HepG2 (cell line): ENCODE measurements around the gene RASSF4. TPM values are rescaled to one million over a fixed set of nuclear protein-coding genes. Genes with fewer than 3 reads are reported as not detected.

Experiments
- ARNT ChIP-seq: fragments of 450-650 bp; IDR thresholded peaks from 2 replicates; pipeline ENCODE4 v1.6.1; 2017
- FOSL2 ChIP-seq: sonication (generic); formaldehyde crosslinking; IDR thresholded peaks from 2 replicates; pipeline ENCODE4 v1.4.0; 2020; ENCODE audit warnings: missing genetic modification reagents
- HNRNPLL ChIP-seq: fragments of 200-400 bp; formaldehyde crosslinking; IDR thresholded peaks from 2 replicates; pipeline ENCODE4 v1.6.1; 2017; ENCODE audit warnings: mild to moderate bottlenecking, low read depth, low read length; ENCODE audit not compliant: poor library complexity, severe bottlenecking
- PTBP1 ChIP-seq: fragments of 200-400 bp; formaldehyde crosslinking; IDR thresholded peaks from 2 replicates; pipeline ENCODE4 v1.6.1; 2018; ENCODE audit warnings: low read length, low read depth; ENCODE audit not compliant: poor library complexity, severe bottlenecking
- SIX4 ChIP-seq: sonication (generic); formaldehyde crosslinking; IDR thresholded peaks from 2 replicates; pipeline ENCODE4 v1.4.0; 2020; ENCODE audit warnings: missing genetic modification reagents
- TCF7L2 ChIP-seq: IDR thresholded peaks from 2 replicates; pipeline ENCODE4 v1.6.1; 2011; ENCODE audit warnings: mild to moderate bottlenecking, low read depth, low read length, moderate library complexity
- ZNF484 ChIP-seq: sonication (generic); formaldehyde crosslinking; IDR thresholded peaks from 2 replicates; pipeline ENCODE4 v1.5.1; 2020; ENCODE audit warnings: mild to moderate bottlenecking, low read depth, missing genetic modification reagents, borderline replicate concordance
- ZNF615 ChIP-seq: sonication (generic); formaldehyde crosslinking; IDR thresholded peaks from 2 replicates; pipeline ENCODE4 v1.5.0; 2020; ENCODE audit warnings: mild to moderate bottlenecking, missing genetic modification reagents, borderline replicate concordance
- ZNF616 ChIP-seq: sonication (generic); formaldehyde crosslinking; IDR thresholded peaks from 2 replicates; pipeline ENCODE4 v1.5.0; 2020; ENCODE audit warnings: low read depth, mild to moderate bottlenecking, missing genetic modification reagents
- polyA plus RNA-seq, 8 experiments: library from polyadenylated mRNA; depleted of rRNA in 3 of 8; stranded (reverse) in 7 of 8; unstranded in 1 of 8; fragments of >200 nt; fragmentation: Illumina TruSeq in 4 of 8; extraction: Trizol in 4 of 8; gene quantifications; 2 replicates each; pipeline versions ENCODE4 v1.2.1 to v1.2.3, GENCODE V29; 2011 to 2016; ENCODE audit warnings: low read depth in 4 of 8, missing spikeins in 1 of 8, mixed read lengths in 1 of 8; ENCODE audit not compliant: insufficient read depth in 1 of 8
- total RNA-seq, 5 experiments: library from RNA; depleted of rRNA; stranded (reverse); fragments of >200 nt; fragmentation: Illumina TruSeq; extraction: Trizol; gene quantifications; 2 replicates each; pipeline ENCODE4 v1.2.3, GENCODE V29; 2016; ENCODE audit warnings: low read depth in 1 of 5
- TF ChIP-seq, protein P1 (sequence below): IDR thresholded peaks from 2 replicates; pipeline ENCODE4 v1.6.1; 2016; ENCODE audit warnings: low read depth, missing genetic modification reagents, missing compliant biosample characterization
- TF ChIP-seq, protein P2 (sequence below): sonication (generic); formaldehyde crosslinking; conservative IDR thresholded peaks from 2 replicates; pipeline ENCODE4 v1.4.0; 2020; ENCODE audit warnings: missing genetic modification reagents
- TF ChIP-seq, protein P3 (sequence below): sonication (generic); formaldehyde crosslinking; IDR thresholded peaks from 2 replicates; pipeline ENCODE4 v1.4.0; 2020; ENCODE audit warnings: low read depth, mild to moderate bottlenecking, missing genetic modification reagents
- TF ChIP-seq, protein P4 (sequence below): sonication (generic); formaldehyde crosslinking; IDR thresholded peaks from 2 replicates; pipeline ENCODE4 v1.9.0; 2021; ENCODE audit warnings: mild to moderate bottlenecking, missing genetic modification reagents

Gene RASSF4
- total and polyA plus RNA-seq, 2 of the 13 experiments (the other 11 are each of a cell fraction or from before 2014, with no cell fraction given) = 34.0 to 51.7 TPM

DNA sequence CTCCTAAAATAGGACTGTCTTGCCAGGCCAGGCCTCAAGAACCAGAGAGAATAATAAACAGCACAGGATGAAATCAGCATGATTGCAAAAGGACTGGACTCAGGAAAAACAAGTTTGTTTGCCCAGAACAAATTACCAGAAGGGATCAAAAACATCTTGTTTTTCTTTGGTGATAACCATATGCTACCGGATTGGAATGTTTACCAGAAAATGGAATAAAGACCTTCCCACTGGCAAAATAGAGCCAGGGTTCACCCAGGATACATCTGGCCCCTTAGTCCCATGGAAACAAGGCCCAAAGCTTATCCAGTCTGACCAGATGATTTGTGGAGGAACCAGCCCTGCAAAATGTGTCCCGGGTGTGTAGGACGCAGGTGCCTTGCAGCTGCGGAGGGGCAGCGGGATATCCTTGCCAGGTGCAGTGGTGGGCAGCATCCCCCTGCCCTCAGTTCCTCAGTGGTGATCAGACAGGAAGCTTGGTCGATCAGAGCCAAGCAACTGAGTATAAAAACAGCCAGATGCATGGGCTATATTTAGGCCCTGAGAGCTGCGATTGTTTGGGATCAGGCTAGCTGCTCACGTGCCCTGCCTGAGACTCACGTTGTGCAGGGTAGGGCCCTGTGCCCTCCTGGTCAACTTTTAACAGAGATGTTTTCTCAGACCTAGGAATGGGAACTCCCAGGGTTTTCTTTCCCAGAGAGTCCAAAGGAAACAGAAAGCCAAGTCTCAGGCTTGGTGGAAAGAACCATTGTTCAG, 36.5 kb downstream of the RASSF4 start (continued):
- TF ChIP-seq, protein P1, sequence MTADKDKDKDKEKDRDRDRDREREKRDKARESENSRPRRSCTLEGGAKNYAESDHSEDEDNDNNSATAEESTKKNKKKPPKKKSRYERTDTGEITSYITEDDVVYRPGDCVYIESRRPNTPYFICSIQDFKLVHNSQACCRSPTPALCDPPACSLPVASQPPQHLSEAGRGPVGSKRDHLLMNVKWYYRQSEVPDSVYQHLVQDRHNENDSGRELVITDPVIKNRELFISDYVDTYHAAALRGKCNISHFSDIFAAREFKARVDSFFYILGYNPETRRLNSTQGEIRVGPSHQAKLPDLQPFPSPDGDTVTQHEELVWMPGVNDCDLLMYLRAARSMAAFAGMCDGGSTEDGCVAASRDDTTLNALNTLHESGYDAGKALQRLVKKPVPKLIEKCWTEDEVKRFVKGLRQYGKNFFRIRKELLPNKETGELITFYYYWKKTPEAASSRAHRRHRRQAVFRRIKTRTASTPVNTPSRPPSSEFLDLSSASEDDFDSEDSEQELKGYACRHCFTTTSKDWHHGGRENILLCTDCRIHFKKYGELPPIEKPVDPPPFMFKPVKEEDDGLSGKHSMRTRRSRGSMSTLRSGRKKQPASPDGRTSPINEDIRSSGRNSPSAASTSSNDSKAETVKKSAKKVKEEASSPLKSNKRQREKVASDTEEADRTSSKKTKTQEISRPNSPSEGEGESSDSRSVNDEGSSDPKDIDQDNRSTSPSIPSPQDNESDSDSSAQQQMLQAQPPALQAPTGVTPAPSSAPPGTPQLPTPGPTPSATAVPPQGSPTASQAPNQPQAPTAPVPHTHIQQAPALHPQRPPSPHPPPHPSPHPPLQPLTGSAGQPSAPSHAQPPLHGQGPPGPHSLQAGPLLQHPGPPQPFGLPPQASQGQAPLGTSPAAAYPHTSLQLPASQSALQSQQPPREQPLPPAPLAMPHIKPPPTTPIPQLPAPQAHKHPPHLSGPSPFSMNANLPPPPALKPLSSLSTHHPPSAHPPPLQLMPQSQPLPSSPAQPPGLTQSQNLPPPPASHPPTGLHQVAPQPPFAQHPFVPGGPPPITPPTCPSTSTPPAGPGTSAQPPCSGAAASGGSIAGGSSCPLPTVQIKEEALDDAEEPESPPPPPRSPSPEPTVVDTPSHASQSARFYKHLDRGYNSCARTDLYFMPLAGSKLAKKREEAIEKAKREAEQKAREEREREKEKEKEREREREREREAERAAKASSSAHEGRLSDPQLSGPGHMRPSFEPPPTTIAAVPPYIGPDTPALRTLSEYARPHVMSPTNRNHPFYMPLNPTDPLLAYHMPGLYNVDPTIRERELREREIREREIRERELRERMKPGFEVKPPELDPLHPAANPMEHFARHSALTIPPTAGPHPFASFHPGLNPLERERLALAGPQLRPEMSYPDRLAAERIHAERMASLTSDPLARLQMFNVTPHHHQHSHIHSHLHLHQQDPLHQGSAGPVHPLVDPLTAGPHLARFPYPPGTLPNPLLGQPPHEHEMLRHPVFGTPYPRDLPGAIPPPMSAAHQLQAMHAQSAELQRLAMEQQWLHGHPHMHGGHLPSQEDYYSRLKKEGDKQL (CRISPR knock-in tag) = peak; percentile 71
- TF ChIP-seq SIX4 (CRISPR knock-in tag) (peak; percentile 69; the same call in 1 of the 2 replicates), HNRNPLL (no peak), FOSL2 (CRISPR knock-in tag) (peak; percentile 70), TCF7L2 (peak; percentile 44; the same call in 1 of the 2 replicates), ZNF484 (CRISPR knock-in tag) (no peak), ARNT (no peak), ZNF615 (CRISPR knock-in tag) (no peak; the same call in 1 of the 2 replicates), ZNF616 (CRISPR knock-in tag) (no peak), PTBP1 (no peak)
- TF ChIP-seq, protein P2, sequence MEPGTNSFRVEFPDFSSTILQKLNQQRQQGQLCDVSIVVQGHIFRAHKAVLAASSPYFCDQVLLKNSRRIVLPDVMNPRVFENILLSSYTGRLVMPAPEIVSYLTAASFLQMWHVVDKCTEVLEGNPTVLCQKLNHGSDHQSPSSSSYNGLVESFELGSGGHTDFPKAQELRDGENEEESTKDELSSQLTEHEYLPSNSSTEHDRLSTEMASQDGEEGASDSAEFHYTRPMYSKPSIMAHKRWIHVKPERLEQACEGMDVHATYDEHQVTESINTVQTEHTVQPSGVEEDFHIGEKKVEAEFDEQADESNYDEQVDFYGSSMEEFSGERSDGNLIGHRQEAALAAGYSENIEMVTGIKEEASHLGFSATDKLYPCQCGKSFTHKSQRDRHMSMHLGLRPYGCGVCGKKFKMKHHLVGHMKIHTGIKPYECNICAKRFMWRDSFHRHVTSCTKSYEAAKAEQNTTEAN (CRISPR knock-in tag) = 0 out of 2 replicates have a peak, but pooled peaks have one; percentile 42
- TF ChIP-seq, protein P3, sequence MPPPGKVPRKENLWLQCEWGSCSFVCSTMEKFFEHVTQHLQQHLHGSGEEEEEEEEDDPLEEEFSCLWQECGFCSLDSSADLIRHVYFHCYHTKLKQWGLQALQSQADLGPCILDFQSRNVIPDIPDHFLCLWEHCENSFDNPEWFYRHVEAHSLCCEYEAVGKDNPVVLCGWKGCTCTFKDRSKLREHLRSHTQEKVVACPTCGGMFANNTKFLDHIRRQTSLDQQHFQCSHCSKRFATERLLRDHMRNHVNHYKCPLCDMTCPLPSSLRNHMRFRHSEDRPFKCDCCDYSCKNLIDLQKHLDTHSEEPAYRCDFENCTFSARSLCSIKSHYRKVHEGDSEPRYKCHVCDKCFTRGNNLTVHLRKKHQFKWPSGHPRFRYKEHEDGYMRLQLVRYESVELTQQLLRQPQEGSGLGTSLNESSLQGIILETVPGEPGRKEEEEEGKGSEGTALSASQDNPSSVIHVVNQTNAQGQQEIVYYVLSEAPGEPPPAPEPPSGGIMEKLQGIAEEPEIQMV (CRISPR knock-in tag) = no peak
- TF ChIP-seq, protein P4, sequence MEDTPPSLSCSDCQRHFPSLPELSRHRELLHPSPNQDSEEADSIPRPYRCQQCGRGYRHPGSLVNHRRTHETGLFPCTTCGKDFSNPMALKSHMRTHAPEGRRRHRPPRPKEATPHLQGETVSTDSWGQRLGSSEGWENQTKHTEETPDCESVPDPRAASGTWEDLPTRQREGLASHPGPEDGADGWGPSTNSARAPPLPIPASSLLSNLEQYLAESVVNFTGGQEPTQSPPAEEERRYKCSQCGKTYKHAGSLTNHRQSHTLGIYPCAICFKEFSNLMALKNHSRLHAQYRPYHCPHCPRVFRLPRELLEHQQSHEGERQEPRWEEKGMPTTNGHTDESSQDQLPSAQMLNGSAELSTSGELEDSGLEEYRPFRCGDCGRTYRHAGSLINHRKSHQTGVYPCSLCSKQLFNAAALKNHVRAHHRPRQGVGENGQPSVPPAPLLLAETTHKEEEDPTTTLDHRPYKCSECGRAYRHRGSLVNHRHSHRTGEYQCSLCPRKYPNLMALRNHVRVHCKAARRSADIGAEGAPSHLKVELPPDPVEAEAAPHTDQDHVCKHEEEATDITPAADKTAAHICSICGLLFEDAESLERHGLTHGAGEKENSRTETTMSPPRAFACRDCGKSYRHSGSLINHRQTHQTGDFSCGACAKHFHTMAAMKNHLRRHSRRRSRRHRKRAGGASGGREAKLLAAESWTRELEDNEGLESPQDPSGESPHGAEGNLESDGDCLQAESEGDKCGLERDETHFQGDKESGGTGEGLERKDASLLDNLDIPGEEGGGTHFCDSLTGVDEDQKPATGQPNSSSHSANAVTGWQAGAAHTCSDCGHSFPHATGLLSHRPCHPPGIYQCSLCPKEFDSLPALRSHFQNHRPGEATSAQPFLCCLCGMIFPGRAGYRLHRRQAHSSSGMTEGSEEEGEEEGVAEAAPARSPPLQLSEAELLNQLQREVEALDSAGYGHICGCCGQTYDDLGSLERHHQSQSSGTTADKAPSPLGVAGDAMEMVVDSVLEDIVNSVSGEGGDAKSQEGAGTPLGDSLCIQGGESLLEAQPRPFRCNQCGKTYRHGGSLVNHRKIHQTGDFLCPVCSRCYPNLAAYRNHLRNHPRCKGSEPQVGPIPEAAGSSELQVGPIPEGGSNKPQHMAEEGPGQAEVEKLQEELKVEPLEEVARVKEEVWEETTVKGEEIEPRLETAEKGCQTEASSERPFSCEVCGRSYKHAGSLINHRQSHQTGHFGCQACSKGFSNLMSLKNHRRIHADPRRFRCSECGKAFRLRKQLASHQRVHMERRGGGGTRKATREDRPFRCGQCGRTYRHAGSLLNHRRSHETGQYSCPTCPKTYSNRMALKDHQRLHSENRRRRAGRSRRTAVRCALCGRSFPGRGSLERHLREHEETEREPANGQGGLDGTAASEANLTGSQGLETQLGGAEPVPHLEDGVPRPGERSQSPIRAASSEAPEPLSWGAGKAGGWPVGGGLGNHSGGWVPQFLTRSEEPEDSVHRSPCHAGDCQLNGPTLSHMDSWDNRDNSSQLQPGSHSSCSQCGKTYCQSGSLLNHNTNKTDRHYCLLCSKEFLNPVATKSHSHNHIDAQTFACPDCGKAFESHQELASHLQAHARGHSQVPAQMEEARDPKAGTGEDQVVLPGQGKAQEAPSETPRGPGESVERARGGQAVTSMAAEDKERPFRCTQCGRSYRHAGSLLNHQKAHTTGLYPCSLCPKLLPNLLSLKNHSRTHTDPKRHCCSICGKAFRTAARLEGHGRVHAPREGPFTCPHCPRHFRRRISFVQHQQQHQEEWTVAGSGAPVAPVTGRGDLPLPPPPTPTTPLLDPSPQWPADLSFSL (CRISPR knock-in tag) = no peak
